ENCODE measurements around the gene C2CD4D. TPM values are rescaled to one million over a fixed set of nuclear protein-coding genes. Genes with fewer than 3 reads are reported as not detected.

The C2CD4D gene
- total RNA-seq, 1 experiment from 2014 or later: 1.2 TPM

GRCh38 chr1:151822404-151822803, 17.2 kb downstream of the C2CD4D start:
- Histone ChIP-seq H3K9me3 (ENCODE audit: control insufficient read depth, insufficient read depth, low read depth, low read length) (no peaks in the 10 kb centered on the region), H3K27me3 (ENCODE audit: control insufficient read depth, insufficient read depth, low read length) (no peaks in the 10 kb centered on the region), H3K4me3 (ENCODE audit: low read depth in 2 of 2, low read length in 2 of 2) (no peak overlapping the region), H3K27ac (ENCODE audit: low read length) (no peak overlapping the region), H3K4me1 (ENCODE audit: control insufficient read depth, insufficient read depth, low read length) (peaks cover 3% of the 10 kb centered on the region; the same call in 1 of the 2 replicates), H3K36me3 (ENCODE audit: control insufficient read depth, insufficient read depth, low read length) (no peaks in the 10 kb centered on the region)
- TF ChIP-seq CTCF (IDR thresholded peaks at IDR 0.05) (no peak), TCF7L2 (IDR thresholded peaks at IDR 0.05; ENCODE audit: low read depth, low read length) (no peak)
- ChIA-PET CTCF (no interaction called here), POLR2A (no interaction called here)
- DNase-seq (ENCODE audit: low read depth, low spot score) (no peak), ATAC-seq (no peak)
- intact Hi-C loops (cut with micrococcal nuclease; ENCODE audit: unreplicated experiment) (no loop called here), in situ Hi-C loops (cut with HindIII; ENCODE audit: low pct_unique_long_range_greater_than_20kb, low sequenced_read_pairs) (no loop called here)
- BruUV-seq (replicated peaks): no TSS peak

GRCh38 chr1:151820940-151821339, 18.7 kb downstream of the C2CD4D start:
- ChIA-PET CTCF (no interaction called here), POLR2A (no interaction called here)
- DNase-seq (ENCODE audit: low read depth, low spot score) (no peak), ATAC-seq (no peak)
- in situ Hi-C loops (cut with HindIII; ENCODE audit: low pct_unique_long_range_greater_than_20kb, low sequenced_read_pairs): no loop called here
- no peak for TF ChIP-seq REST (IDR thresholded peaks at IDR 0.05; ENCODE audit: insufficient read depth in 1 of 2, low read depth in 2 of 2, low read length in 1 of 2)
- TF ChIP-seq TCF7L2 (IDR thresholded peaks at IDR 0.05; ENCODE audit: low read depth, low read length): no peak
- no peak for TF ChIP-seq CTCF (IDR thresholded peaks at IDR 0.05)
- H3K4me3 ChIP-seq (ENCODE audit: low read depth in 2 of 2, low read length in 2 of 2): no peak overlapping the region
- H3K27ac ChIP-seq (ENCODE audit: low read length): no peak overlapping the region
- intact Hi-C loops (cut with micrococcal nuclease; ENCODE audit: unreplicated experiment): no loop called here
- no peaks in the 10 kb centered on the region for H3K9me3 ChIP-seq (ENCODE audit: control insufficient read depth, insufficient read depth, low read depth, low read length)
- BruUV-seq (replicated peaks): no TSS peak
- no peaks in the 10 kb centered on the region; the same call in 1 of the 2 replicates for H3K4me1 ChIP-seq (ENCODE audit: control insufficient read depth, insufficient read depth, low read length)
- no peaks in the 10 kb centered on the region for H3K27me3 ChIP-seq (ENCODE audit: control insufficient read depth, insufficient read depth, low read length)
- H3K36me3 ChIP-seq (ENCODE audit: control insufficient read depth, insufficient read depth, low read length): no peaks in the 10 kb centered on the region

GRCh38 chr1:151819976-151820623, 19.5 kb downstream of the C2CD4D start:
- ATAC-seq (no peak), DNase-seq (ENCODE audit: low read depth, low spot score) (no peak)
- intact Hi-C loops (cut with micrococcal nuclease; ENCODE audit: unreplicated experiment) (no loop called here), in situ Hi-C loops (cut with HindIII; ENCODE audit: low pct_unique_long_range_greater_than_20kb, low sequenced_read_pairs) (no loop called here)
- TF ChIP-seq TCF7L2 (IDR thresholded peaks at IDR 0.05; ENCODE audit: low read depth, low read length) (no peak), CTCF (IDR thresholded peaks at IDR 0.05) (no peak), REST (IDR thresholded peaks at IDR 0.05; ENCODE audit: insufficient read depth in 1 of 2, low read depth in 2 of 2, low read length in 1 of 2) (no peak), POLR2AphosphoS5 (IDR thresholded peaks at IDR 0.05; ENCODE audit: low read depth, low read length) (no peak), SIN3A (IDR thresholded peaks at IDR 0.05; ENCODE audit: borderline replicate concordance, insufficient read depth, low read depth, low read length) (no peak)
- H3K9me3 ChIP-seq (ENCODE audit: control insufficient read depth, insufficient read depth, low read depth, low read length): no peaks in the 10 kb centered on the region
- ChIA-PET CTCF (no interaction called here), POLR2A (interaction anchor here (0.7 kb wide), 1 partner anchor 170 kb away, joined by 3 read pairs; no protein-coding TSS in a partner anchor)
- BruUV-seq (replicated peaks): no TSS peak
- H3K27ac ChIP-seq (ENCODE audit: low read length): no peak overlapping the region
- H3K27me3 ChIP-seq (ENCODE audit: control insufficient read depth, insufficient read depth, low read length): no peaks in the 10 kb centered on the region
- no peaks in the 10 kb centered on the region; the same call in 1 of the 2 replicates for H3K4me1 ChIP-seq (ENCODE audit: control insufficient read depth, insufficient read depth, low read length)
- H3K4me3 ChIP-seq (ENCODE audit: low read depth in 2 of 2, low read length in 2 of 2): no peak overlapping the region
- H3K36me3 ChIP-seq (ENCODE audit: control insufficient read depth, insufficient read depth, low read length): no peaks in the 10 kb centered on the region

Data from Panc1 (cell line).